Activated CD4-positive, alpha-beta T cell treated with anti-CD3 and anti-CD28 coated beads for 36 hours (primary cell): Measurements from ENCODE around the gene SPTA1. TPM values are rescaled to one million over a fixed set of nuclear protein-coding genes. Genes with fewer than 3 reads are reported as not detected.

Experiments used
- ATAC-seq: fragments of 200-7000 bp; cut with Tn5 transposase; one replicate; pipeline ENCODE4 v1.10.0; 2021; ENCODE audit warnings: mild to moderate bottlenecking, moderate library complexity
- CTCF ChIA-PET: fragments of 350-600 bp; sonication (Branson Sonifier 250); formaldehyde crosslinking; loops from one replicate; lab custom pipeline; 2021; ENCODE audit warnings: antibody characterized with exemption; lab: Charles Lee
- POLR2A ChIA-PET: fragments of 350-600 bp; sonication (Branson Sonifier 250); formaldehyde crosslinking; loops from one replicate; lab custom pipeline; 2021; ENCODE audit warnings: antibody characterized with exemption, inconsistent platforms; lab: Charles Lee
- DNase-seq: peaks from one replicate; pipeline ENCODE4 v3.0.0-alpha.2; 2020
- H3K27ac Mint-ChIP-seq: one replicate; pipeline ENCODE4 v1.8.0; 2021; ENCODE audit warnings: mixed read lengths
- H3K27me3 Mint-ChIP-seq: one replicate; pipeline ENCODE4 v1.8.0; 2021; ENCODE audit warnings: mixed read lengths
- H3K36me3 Mint-ChIP-seq: one replicate; pipeline ENCODE4 v1.8.0; 2021; ENCODE audit warnings: low read depth, mixed read lengths
- H3K4me1 Mint-ChIP-seq: one replicate; pipeline ENCODE4 v1.8.0; 2021; ENCODE audit warnings: mixed read lengths
- H3K4me3 Mint-ChIP-seq: one replicate; pipeline ENCODE4 v1.8.0; 2021; ENCODE audit warnings: mild to moderate bottlenecking, moderate library complexity, mixed read lengths
- H3K9me3 Mint-ChIP-seq: one replicate; pipeline ENCODE4 v1.8.0; 2021; ENCODE audit warnings: low read depth, mixed read lengths
- intact Hi-C, 2 experiments: fragments of 100-400 bp; cut with DNase I in 1 of 2; cut with micrococcal nuclease in 1 of 2; formaldehyde crosslinking; loops; one replicate each; pipeline versions ENCODE4 v1.14.2 to v1.15.1; 2022 to 2024; cut with DNase I, micrococcal nuclease
- total RNA-seq, 2 experiments: library from RNA; stranded (reverse); gene quantifications; one replicate each; pipeline ENCODE4 v1.2.3, GENCODE V29; 2021

Gene SPTA1
- not detected for total RNA-seq

DNA sequence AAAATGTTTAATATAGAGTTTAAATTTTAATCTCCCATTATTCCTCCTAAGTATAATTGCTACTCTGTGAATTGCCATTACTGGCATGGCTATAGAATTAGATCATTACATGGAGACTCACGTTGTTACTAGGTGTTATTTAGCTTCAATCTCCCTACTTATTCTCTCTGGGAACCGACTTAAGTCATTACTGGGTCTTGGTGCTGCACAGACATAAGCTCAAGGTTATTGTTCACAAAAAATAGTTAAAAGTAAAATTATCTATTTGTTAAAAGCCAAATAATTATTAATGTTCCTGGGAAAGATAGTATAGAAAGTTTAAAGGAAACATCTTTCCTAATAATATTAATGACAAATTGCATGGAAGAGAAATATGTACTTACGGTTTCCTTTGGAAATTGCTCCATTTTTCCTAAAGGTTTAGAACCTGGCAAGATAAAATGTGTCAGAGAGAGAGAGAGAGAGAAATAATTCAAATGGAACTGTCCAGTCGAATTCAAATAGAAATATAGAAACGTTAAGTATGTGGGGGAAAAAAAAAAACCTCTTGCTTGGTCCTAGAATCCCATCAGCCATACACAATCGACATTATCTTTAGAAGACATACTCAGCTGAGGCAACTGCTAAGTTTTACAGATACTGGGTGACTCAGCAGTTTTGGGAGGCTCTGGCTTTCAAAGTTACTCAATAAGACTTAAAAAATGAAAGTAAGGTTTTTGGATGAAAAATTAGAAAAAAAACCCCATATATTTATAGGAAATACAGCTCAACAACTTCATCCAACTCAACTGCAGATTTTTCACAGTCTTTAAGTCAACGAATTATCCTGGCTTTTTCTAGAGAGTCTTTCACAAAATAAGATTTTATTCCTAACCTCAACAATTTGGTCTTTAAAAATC is at the start of gene SPTA1:
Gene SPTA1 (minus strand): TSS at position 605 of the 899 bp plus-strand sequence. CDS start 198 bp downstream, at position 407.
- H3K27ac Mint-ChIP-seq, result no peak within 1 kb of the TSS
- intact Hi-C loops, result no loop called here
- no peaks in the 10 kb centered on the region for H3K4me1 Mint-ChIP-seq
- DNase-seq (peak; percentile 6), ATAC-seq (no peak)
- ChIA-PET CTCF (interaction anchor here (0.8 kb wide), 1 partner anchor 55 kb away, joined by 3 read pairs; no protein-coding TSS in a partner anchor), POLR2A (no interaction called here)
- no peak within 1 kb of the TSS for H3K4me3 Mint-ChIP-seq
- H3K9me3 Mint-ChIP-seq, result peaks cover 2% of the 10 kb centered on the region
- H3K27me3 Mint-ChIP-seq, result peaks cover 18% of the 10 kb centered on the region
- H3K36me3 Mint-ChIP-seq, result no peaks in the 10 kb centered on the region

- no peak overlapping the region for H3K4me3 Mint-ChIP-seq
- ATAC-seq, result no peak
- CTCF ChIA-PET, result no interaction called here
Observed at GRCh38 chr1:158735848-158736247, 49.3 kb upstream of the SPTA1 start.

GRCh38 chr1:158732524-158732923 is 46.0 kb upstream of the SPTA1 start:
- ChIA-PET POLR2A (no interaction called here), CTCF (no interaction called here)
- DNase-seq (no peak), ATAC-seq (no peak)
- no peak overlapping the region for H3K4me3 Mint-ChIP-seq
- H3K9me3 Mint-ChIP-seq, result no peaks in the 10 kb centered on the region
- no peak overlapping the region for H3K27ac Mint-ChIP-seq
- intact Hi-C loops, result no loop called here
- peaks cover 9% of the 10 kb centered on the region for H3K27me3 Mint-ChIP-seq
- no peaks in the 10 kb centered on the region for H3K36me3 Mint-ChIP-seq
- H3K4me1 Mint-ChIP-seq, result no peaks in the 10 kb centered on the region

More at GRCh38 chr1:158735848-158736247, 49.3 kb upstream of the SPTA1 start:
- intact Hi-C loops, result no loop called here
- H3K9me3 Mint-ChIP-seq, result no peaks in the 10 kb centered on the region
- no peaks in the 10 kb centered on the region for H3K4me1 Mint-ChIP-seq
- H3K27ac Mint-ChIP-seq, result no peak overlapping the region
- no peaks in the 10 kb centered on the region for H3K36me3 Mint-ChIP-seq
- no peak for DNase-seq
- POLR2A ChIA-PET, result no interaction called here
- H3K27me3 Mint-ChIP-seq, result peaks cover 17% of the 10 kb centered on the region

GRCh38 chr1:158731707-158732106 is 45.2 kb upstream of the SPTA1 start:
- POLR2A ChIA-PET, result no interaction called here
- ATAC-seq (no peak), DNase-seq (no peak)
- intact Hi-C loops, result no loop called here
- Mint-ChIP-seq H3K4me1 (no peaks in the 10 kb centered on the region), H3K9me3 (no peaks in the 10 kb centered on the region), H3K36me3 (no peaks in the 10 kb centered on the region), H3K27me3 (peaks cover 5% of the 10 kb centered on the region), H3K4me3 (no peak overlapping the region), H3K27ac (no peak overlapping the region)
- CTCF ChIA-PET, result interaction anchor here (1.0 kb wide), 1 partner anchor 46 kb away, joined by 3 read pairs; no protein-coding TSS in a partner anchor

DNA sequence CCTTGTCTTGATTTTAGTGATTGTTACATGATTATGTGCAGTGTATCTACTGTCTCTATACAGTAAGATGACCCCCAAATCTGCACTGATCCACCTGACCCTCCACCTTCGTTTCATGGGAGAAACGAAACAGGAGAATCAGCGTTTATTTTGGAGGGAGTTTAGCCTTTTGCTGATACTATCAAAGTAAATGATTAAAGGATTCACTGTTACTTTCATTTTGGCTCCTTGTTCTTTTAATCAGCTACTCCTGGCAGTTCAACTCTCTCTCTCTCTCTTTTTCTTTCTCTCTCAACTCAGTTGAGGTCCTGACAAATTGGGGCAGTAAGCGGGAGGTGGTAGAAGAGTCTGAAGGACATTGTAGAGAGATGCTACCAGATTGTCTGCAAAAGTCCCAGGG is 43.9 kb upstream of the SPTA1 start:
- ChIA-PET POLR2A (no interaction called here), CTCF (no interaction called here)
- peaks cover 12% of the 10 kb centered on the region for H3K27me3 Mint-ChIP-seq
- no peaks in the 10 kb centered on the region for H3K9me3 Mint-ChIP-seq
- intact Hi-C loops, result no loop called here
- ATAC-seq (no peak), DNase-seq (no peak)
- H3K4me3 Mint-ChIP-seq, result no peak overlapping the region
- no peak overlapping the region for H3K27ac Mint-ChIP-seq
- no peaks in the 10 kb centered on the region for H3K4me1 Mint-ChIP-seq
- H3K36me3 Mint-ChIP-seq, result no peaks in the 10 kb centered on the region

DNA sequence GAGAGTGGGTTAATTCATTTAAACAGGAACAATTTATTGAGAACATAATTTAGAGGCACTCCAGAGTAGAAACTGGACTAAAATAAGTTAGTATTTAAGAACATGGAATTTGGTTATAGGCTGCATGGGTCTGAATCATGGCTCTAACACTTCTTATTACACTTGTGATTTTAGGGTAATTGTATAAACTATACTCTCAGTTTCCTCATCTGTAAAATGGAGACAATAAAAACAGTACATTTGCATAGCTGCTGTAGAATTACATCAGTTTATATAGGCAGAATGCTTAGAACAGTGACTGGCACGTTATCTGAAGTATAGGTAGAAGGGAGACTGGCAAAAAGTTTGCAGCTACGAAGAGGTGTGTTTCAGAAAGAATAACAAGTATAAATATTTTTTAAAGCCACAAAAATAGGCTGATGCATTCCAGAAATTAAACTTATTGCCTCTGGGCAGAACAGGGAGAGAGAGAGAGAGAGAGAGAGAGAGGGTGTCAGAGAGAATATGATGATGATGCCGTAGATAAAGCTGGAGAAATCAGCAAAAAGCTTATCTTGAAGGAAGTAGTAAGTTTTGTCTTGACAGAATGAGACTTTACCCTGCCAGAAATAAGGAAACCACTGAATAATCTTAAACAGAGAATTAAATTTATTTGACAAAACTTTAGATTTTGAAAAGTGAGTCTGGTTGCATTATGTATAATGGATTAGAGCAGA is 42.2 kb upstream of the SPTA1 start:
- DNase-seq (no peak), ATAC-seq (no peak)
- Mint-ChIP-seq H3K4me3 (no peak overlapping the region), H3K9me3 (no peaks in the 10 kb centered on the region), H3K27ac (no peak overlapping the region), H3K36me3 (no peaks in the 10 kb centered on the region), H3K4me1 (no peaks in the 10 kb centered on the region), H3K27me3 (peaks cover 18% of the 10 kb centered on the region)
- ChIA-PET POLR2A (no interaction called here), CTCF (no interaction called here)
- intact Hi-C loops, result no loop called here

GRCh38 chr1:158724442-158724841 is 37.9 kb upstream of the SPTA1 start:
- no peak overlapping the region for H3K27ac Mint-ChIP-seq
- CTCF ChIA-PET, result no interaction called here
- H3K4me1 Mint-ChIP-seq, result no peaks in the 10 kb centered on the region
- DNase-seq (no peak), ATAC-seq (no peak)
- no peaks in the 10 kb centered on the region for H3K36me3 Mint-ChIP-seq
- H3K9me3 Mint-ChIP-seq, result no peaks in the 10 kb centered on the region
- POLR2A ChIA-PET, result no interaction called here
- H3K4me3 Mint-ChIP-seq, result no peak overlapping the region
- H3K27me3 Mint-ChIP-seq, result peaks cover 30% of the 10 kb centered on the region
- intact Hi-C loops, result no loop called here

DNA sequence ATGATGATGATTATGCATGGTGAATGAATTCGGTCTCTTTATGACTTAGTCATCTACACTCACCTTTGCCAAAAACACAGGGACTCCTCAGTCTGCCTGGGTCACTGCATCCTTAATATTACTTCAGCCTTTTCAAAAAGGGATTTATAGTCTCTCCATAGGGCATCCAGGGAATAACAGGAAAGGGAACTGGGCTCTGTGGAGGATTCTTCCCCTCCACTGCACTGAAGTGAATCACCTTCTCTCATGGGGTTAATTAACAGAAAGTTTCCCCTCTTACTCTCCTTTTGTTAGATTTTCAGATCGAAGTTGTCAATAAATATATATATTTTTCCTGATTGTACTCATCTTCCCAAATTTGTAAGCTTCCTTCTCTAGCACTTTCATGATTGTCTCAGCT is 34.1 kb upstream of the SPTA1 start, which contains the start of gene OR6K3:
Gene OR6K3 (minus strand): TSS at position 101 of the 400 bp plus-strand sequence. CDS start 2,605 bp downstream, outside the sequence.
- H3K4me3 Mint-ChIP-seq, result no peak within 1 kb of the TSS
- CTCF ChIA-PET, result interaction anchor here (0.7 kb wide), 1 partner anchor 13 kb away, joined by 3 read pairs; no protein-coding TSS in a partner anchor

GRCh38 chr1:158719664-158720063 is 33.1 kb upstream of the SPTA1 start:
- DNase-seq, result no peak
- intact Hi-C loops, result no loop called here
- Mint-ChIP-seq H3K4me3 (no peak overlapping the region), H3K9me3 (no peaks in the 10 kb centered on the region), H3K4me1 (peaks cover 5% of the 10 kb centered on the region), H3K36me3 (no peaks in the 10 kb centered on the region), H3K27me3 (peaks cover 31% of the 10 kb centered on the region), H3K27ac (no peak overlapping the region)
- CTCF ChIA-PET, result no interaction called here
- POLR2A ChIA-PET, result no interaction called here
- ATAC-seq, result no peak

More for the DNA sequence above, 34.1 kb upstream of the SPTA1 start, which contains the start of gene OR6K3:
- Mint-ChIP-seq H3K9me3 (no peaks in the 10 kb centered on the region), H3K36me3 (no peaks in the 10 kb centered on the region), H3K4me1 (peaks cover 5% of the 10 kb centered on the region), H3K27me3 (peaks cover 30% of the 10 kb centered on the region), H3K27ac (no peak within 1 kb of the TSS)
- no peak for ATAC-seq
- intact Hi-C loops, result no loop called here
- no peak for DNase-seq
- POLR2A ChIA-PET, result no interaction called here

GRCh38 chr1:158717344-158717743 is 30.8 kb upstream of the SPTA1 start:
- ChIA-PET CTCF (no interaction called here), POLR2A (no interaction called here)
- Mint-ChIP-seq H3K36me3 (no peaks in the 10 kb centered on the region), H3K9me3 (no peaks in the 10 kb centered on the region), H3K27me3 (peaks cover 25% of the 10 kb centered on the region), H3K4me1 (peaks cover 5% of the 10 kb centered on the region), H3K4me3 (no peak overlapping the region), H3K27ac (no peak overlapping the region)
- intact Hi-C loops, result loop anchor here in 1 of 2 experiments (2.0 kb wide), 1 partner anchor 355 kb away; no protein-coding TSS in a partner anchor
- no peak for ATAC-seq
- DNase-seq, result no peak

- ATAC-seq (peak; percentile 74), DNase-seq (no peak)
- intact Hi-C loops, result loop anchor here in 1 of 2 experiments (2.0 kb wide), 1 partner anchor 356 kb away; no protein-coding TSS in a partner anchor
- Mint-ChIP-seq H3K27ac (no peak overlapping the region), H3K36me3 (no peaks in the 10 kb centered on the region), H3K9me3 (no peaks in the 10 kb centered on the region), H3K4me3 (no peak overlapping the region), H3K4me1 (peaks cover 5% of the 10 kb centered on the region), H3K27me3 (peaks cover 27% of the 10 kb centered on the region)
- POLR2A ChIA-PET, result no interaction called here
- CTCF ChIA-PET, result no interaction called here
Observed at GRCh38 chr1:158716335-158716734, 29.8 kb upstream of the SPTA1 start.
